HG03280 (cell line): ENCODE results near the gene CDH13.

ENCODE experiments used
- ATAC-seq: cut with Tn5 transposase; IDR thresholded peaks from one replicate; pipeline ENCODE4 v1.9.1; 2021; ENCODE audit warnings: mild to moderate bottlenecking, moderate library complexity; ENCODE audit not compliant: unreplicated experiment

CDH13 gene

DNA sequence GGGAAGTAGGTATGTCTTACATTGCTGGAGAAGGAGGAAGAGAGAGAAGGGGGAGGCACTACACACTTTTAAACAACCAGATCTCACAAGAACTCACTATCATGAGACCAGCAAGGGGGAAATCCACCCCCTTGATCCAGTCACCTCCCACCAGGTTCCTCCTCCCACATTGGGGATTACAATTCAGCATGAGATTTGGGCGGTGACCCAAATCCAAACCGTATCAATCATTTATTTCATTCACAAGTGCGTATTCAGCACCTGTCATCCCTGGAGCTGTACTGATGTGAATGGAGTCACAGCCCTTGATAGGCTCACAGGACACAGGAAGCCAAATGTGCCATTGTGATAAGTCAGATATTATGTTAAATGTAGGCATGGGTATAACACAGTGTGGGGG is 952.7 kb downstream of the CDH13 start:
- no peak for ATAC-seq

DNA sequence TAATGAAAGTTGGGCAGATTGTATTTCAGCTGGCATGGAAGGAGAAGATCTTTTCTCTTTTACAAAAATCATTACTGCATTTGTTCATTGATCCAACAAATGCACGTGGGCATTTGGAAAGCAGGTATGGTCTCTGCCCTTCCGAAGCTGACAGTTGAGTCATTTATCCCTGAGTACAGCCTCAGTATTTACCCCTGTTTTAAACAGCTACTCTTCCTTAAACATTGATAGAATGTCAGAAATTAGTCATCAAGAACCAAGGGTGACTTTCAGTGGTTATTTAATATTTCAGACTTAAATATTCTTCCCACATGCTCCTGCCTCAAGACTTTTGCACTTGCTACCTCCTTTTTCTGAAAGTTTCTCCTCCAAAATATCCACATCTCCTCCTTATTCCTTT is 954.3 kb downstream of the CDH13 start:
- no peak for ATAC-seq

GRCh38 chr16:83581994-83582747 is 955.4 kb downstream of the CDH13 start:
- no peak for ATAC-seq

- ATAC-seq: no peak
These were observed 959.3 kb downstream of the CDH13 start for GRCh38 chr16:83586036-83586435.

DNA sequence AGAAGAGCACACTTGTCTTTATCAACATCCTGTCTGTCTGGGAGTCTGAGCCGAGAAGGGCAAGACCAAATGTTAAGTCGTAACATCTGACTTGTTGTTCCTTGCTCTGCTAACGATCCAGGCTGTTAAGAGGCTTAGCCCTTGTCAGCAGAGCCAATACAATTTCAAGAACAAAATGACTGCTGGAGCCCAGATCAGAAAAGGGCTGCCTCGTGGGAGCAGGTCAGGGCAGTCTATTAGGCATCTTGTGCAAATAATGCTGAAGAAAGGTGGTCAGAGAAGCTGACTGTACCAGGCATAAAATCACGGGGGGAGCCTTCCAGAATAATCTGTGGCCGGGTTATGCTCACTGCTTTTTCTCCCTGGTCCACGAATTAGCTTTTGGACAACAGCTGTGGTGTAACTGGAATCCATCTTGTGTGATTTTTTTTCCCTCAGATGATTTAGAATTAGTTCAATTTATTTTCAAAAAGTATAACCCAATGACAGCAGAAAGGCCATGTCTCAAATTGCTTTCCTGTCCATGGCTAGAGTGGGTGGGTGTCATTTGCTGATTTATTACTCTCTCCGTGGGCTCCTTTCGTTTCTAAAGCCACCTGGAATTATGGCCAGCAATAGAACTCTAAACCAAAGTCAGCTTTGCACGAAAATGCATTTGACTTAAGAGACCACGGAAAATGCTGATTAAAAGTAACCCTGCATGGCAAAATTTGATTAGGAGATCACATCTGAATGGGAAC is 959.9 kb downstream of the CDH13 start:
- no peak for ATAC-seq

- ATAC-seq: no peak
These were observed 960.4 kb downstream of the CDH13 start for GRCh38 chr16:83587201-83587600.

DNA sequence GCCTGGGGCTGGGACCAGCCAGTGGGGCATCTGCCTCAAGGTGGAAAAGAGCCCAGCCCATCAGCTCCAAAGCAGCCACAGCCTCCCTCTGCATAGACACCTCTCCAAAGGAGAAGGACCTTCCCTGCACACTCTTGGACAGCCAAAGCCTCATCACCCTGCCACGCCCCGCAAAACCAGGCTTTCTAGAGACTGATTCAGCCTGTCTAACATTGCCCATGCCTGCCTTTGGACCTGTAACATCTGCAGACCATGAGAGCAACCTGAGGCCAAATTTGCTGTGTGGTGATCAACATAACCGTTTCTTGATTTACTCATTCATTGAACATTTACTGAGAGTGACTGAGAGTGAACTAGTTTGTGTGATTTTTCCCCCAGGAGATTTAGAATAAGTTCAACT is 961.3 kb downstream of the CDH13 start:
- ATAC-seq: no peak

- ATAC-seq: no peak
These were observed 962.8 kb downstream of the CDH13 start for GRCh38 chr16:83589576-83589975.

GRCh38 chr16:83592778-83593177 is 966.0 kb downstream of the CDH13 start:
- ATAC-seq: no peak

DNA sequence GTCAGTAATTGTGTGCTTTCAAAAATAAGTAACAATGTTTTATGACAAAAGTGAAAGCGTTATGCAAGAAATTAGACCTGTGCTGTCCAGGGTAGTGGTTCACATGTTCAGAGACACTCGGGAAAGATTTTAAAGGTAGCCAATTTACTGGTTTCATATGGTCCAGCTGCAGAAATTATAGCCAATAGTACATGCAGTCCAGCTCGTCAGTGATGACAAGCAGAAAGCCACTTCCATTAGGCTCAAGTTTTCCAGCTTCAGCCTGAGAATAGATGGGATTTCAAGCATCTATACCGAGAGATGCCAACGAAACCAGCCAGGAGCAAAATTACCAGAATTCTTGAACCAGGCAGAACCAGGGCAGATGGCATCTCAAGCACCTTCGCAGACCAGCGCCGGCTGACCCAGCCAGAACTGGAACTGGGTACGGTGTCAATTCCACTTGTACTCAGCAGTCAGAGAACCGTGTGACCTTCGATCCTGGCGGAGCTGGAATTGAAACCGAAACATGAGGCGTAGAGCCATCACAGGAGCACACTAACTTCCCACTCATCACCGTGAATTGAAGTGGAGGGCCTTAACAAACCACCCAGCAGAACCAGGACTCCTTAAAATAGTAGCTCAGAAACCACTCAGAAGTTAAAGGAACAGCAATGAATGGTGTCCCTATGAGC is 973.2 kb downstream of the CDH13 start:
- no peak for ATAC-seq

DNA sequence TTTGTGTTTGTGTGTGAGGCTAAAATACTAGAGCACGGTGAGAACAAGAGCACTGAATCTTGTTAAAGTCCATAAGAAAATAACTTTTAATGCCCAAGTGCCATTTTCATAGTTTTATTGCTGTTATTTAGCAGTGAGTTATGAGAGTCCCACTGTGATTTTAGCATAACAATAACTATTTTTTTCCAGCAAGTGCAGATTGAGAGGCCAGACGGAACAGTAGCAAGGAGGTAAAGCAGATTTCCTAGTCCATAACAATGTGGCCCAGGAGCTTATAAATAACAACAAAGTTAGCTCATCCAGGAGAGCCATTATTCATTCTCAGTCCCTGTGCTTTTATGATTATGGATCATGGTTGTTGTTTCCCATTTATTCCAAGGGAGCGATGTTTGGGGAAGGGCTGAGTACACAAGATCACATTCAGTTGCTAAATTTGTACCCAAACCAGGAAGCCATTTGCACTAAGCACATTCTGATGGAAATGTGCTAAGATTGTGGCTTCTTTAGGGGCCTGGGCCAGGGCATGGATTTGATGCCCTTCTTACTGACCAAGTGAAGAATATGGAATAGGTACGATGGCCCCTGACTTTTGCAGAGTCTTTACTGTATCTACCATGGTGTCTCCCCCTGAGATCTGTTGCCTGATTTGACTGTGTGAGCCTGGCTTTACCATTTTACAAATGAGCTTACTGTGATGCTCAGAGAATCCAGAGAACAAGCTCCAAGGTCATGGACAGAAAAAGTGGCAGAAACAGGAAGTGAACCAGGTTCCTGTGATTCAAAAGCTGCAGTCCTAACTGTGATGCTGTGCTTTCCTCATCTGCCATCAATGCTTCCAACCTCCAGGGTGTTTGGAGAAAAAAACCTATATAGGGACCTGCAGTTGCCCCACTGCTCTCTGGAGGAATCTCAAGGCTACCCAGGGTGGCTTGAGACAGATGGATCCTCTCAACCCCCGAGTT is 976.3 kb downstream of the CDH13 start:
- no peak for ATAC-seq

GRCh38 chr16:83603723-83604570 is 977.2 kb downstream of the CDH13 start:
- ATAC-seq: no peak

DNA sequence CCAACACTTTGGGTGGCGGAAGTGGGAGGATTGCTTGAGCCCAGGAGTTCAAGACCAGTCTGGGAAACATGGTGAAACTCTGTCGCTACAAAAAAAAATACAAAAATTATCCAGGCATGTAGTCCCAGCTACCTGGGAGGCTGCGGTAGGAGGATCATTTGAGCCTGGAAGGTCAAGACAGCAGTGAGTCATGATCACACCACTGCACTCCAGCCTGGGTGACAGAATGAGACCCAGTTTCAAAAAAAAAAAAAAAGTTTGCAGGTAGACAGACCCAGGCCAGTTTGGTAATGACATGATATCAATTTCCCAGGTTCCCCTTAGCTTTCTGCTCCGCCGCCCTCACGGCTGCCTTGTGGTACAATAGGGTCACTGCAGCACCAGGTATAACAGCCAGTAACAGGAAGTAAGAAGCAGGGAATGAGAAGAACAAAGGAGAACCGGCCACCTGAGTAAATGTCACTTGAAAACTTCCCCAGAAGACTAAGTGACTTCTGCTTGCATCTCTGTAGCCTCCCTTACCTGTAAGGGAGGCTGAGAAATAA is 979.8 kb downstream of the CDH13 start:
- ATAC-seq: no peak

- ATAC-seq: no peak
These were observed 982.4 kb downstream of the CDH13 start for GRCh38 chr16:83609178-83609577.

DNA sequence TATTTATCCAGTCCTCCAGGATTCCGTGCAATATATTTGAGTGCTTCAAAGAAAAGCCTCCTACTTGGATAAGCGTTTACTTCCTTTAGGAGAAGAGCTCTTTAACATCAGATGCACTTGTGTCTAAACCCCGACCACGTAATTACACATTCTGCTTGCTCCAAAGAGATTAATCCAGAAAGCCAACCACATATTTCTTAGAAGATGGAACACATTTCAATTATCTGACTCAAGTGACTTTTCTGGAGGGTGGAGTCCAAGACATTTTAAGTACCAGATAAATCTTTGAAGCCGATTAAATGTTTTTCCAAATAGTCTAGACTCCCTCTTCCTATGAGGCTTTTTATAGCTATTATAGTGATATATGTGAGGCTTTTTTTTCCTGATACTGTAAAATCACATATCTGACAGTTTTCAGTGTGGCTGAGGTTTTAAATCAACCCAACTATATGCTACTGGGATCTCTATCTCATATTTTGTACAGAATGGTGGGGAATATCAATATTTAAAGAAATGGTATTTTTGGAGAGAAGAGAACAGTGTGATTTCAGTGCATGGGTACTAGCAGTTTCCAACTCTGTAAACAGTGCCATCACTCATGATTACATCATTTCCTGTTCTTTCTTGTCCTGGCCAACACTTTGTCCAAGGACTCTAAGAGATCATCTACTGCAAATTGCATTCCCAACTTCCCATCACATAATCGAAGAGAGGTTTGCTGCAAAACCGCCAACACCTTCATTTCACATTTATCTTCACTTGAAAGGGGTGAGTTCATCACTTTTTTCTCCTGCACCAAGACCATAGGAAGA is 988.6 kb downstream of the CDH13 start:
- ATAC-seq: no peak

- ATAC-seq: no peak
These were observed 989.2 kb downstream of the CDH13 start for GRCh38 chr16:83615953-83616350.

GRCh38 chr16:83619381-83620150 is 992.8 kb downstream of the CDH13 start:
- ATAC-seq: no peak

GRCh38 chr16:83622010-83622409 is 995.2 kb downstream of the CDH13 start:
- ATAC-seq: no peak
